Caco-2 (cell line): ENCODE data around the gene STK32C. TPM values are rescaled to one million over a fixed set of nuclear protein-coding genes. Genes with fewer than 3 reads are reported as not detected.

Experiments used
- BruUV-seq: library from RNA; stranded (reverse); fragments of 400-500 nt; replicated peaks from 2 replicates; lab custom pipeline; 2021; lab: Mats Ljungman, UMichigan
- CTCF ChIA-PET: fragments of 300-600 bp; sonication (Branson Sonifier 250); formaldehyde crosslinking; loops from one replicate; lab custom pipeline; 2022; ENCODE audit warnings: antibody characterized with exemption; lab: Charles Lee
- POLR2A ChIA-PET: fragments of 300-600 bp; sonication (Branson Sonifier 250); formaldehyde crosslinking; loops from one replicate; lab custom pipeline; 2022; ENCODE audit warnings: antibody characterized with exemption; lab: Charles Lee
- DNase-seq, 2 experiments: peaks; one replicate each; pipeline versions ENCODE4 v3.0.0 to v3.0.0-alpha.2; 2020 to 2022
- H3K27me3 ChIP-seq: replicated peaks from 2 replicates; pipeline ENCODE4 v1.6.0; 2011; ENCODE audit warnings: low read length; ENCODE audit not compliant: control insufficient read depth, insufficient read depth
- H3K36me3 ChIP-seq: 2 replicates; pipeline ENCODE4 v1.5.1; 2011; ENCODE audit warnings: low read length; ENCODE audit not compliant: control insufficient read depth, insufficient read depth
- H3K4me1 ChIP-seq: fragments of 250-450 bp; sonication (Bioruptor Pico); 2 replicates; pipeline ENCODE4 v1.5.1; 2020; ENCODE audit warnings: mild to moderate bottlenecking
- H3K4me3 ChIP-seq: 2 replicates; pipeline ENCODE4 v1.5.1; 2011; ENCODE audit warnings: low read depth, mild to moderate bottlenecking, control low read depth, low read length
- H3K9me3 ChIP-seq: fragments of 250-450 bp; sonication (Bioruptor Pico); 2 replicates; pipeline ENCODE4 v1.5.1; 2020; ENCODE audit warnings: mild to moderate bottlenecking, moderate library complexity
- H3K27ac Mint-ChIP-seq: one replicate; pipeline ENCODE4 v1.8.0; 2022; ENCODE audit warnings: mixed read lengths; ENCODE audit not compliant: unreplicated experiment
- H3K27me3 Mint-ChIP-seq: one replicate; pipeline ENCODE4 v1.8.0; 2022; ENCODE audit warnings: mixed read lengths; ENCODE audit not compliant: insufficient read depth, unreplicated experiment
- H3K36me3 Mint-ChIP-seq: one replicate; pipeline ENCODE4 v1.8.0; 2022; ENCODE audit warnings: mild to moderate bottlenecking, mixed read lengths; ENCODE audit not compliant: insufficient read depth, unreplicated experiment
- H3K4me1 Mint-ChIP-seq: one replicate; pipeline ENCODE4 v1.8.0; 2022; ENCODE audit warnings: low read depth, mixed read lengths; ENCODE audit not compliant: unreplicated experiment
- H3K4me3 Mint-ChIP-seq: one replicate; pipeline ENCODE4 v1.8.0; 2022; ENCODE audit warnings: mild to moderate bottlenecking, moderate library complexity, mixed read lengths; ENCODE audit not compliant: unreplicated experiment
- H3K9me3 Mint-ChIP-seq: one replicate; pipeline ENCODE4 v1.8.0; 2022; ENCODE audit warnings: mixed read lengths; ENCODE audit not compliant: unreplicated experiment
- CTCF ChIP-seq, 2 experiments: fragments of 200-600 bp in 1 of 2; IDR thresholded peaks; 1 replicate in 1 of 2; 2 replicates in 1 of 2; pipeline versions ENCODE4 v1.5.1 to v1.8.0; 2011 to 2022; ENCODE audit warnings: antibody characterized with exemption in 1 of 2, control low read depth in 1 of 2, inconsistent platforms in 1 of 2, low read depth in 1 of 2, low read length in 1 of 2, mild to moderate bottlenecking in 1 of 2, moderate library complexity in 1 of 2; ENCODE audit not compliant: insufficient read depth in 1 of 2, severe bottlenecking in 1 of 2, unreplicated experiment in 1 of 2
- intact Hi-C: fragments of 100-400 bp; cut with micrococcal nuclease; formaldehyde crosslinking; loops from one replicate; pipeline ENCODE4 v1.10.0; 2022; ENCODE audit not compliant: unreplicated experiment
- total RNA-seq: library from RNA; stranded (reverse); gene quantifications from 2 replicates; pipeline ENCODE4 v1.2.3, GENCODE V29; 2022

STK32C gene
- total RNA-seq, 1 experiment from 2014 or later: 13.3 TPM

DNA sequence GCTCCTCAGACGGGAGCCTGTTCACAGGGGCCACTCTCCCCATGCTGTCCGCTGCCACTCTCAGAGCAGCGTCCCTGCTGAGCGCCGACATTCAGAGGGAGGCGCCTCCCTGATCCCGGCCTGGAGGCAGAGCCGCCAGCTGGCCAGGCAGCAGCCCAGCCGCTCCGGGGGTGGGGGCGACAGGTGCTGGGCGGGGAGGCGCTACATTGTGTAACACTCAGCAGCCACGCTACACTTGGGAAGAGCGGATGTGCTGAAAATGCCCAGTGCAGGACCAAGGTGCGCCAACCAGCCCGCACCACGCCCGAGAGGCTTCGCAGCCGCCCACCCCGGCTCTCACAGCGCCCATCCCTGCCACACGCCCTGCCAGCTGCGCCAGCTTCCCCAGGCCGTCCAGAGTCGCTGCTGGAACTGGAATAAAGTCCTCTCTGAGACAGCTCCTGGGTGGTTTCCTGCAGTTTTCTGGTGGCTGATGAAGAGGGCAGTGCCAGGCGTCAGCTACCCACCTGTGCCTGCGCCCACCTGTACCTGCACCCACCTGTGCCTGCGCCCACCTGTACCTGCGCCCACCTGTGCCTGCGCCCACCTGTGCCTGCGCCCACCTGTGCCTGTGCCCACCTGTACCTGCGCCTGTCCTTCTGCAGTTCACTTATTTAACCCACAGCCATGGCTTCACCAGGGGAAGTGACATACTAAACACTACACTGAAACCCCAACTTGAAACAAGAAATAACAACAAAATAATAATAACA is 25.7 kb downstream of the STK32C start:
- Mint-ChIP-seq H3K4me3 (no peak overlapping the region), H3K36me3 (no peaks in the 10 kb centered on the region), H3K9me3 (no peaks in the 10 kb centered on the region), H3K27me3 (peaks cover 4% of the 10 kb centered on the region), H3K27ac (no peak overlapping the region), H3K4me1 (no peaks in the 10 kb centered on the region)
- no peak for TF ChIP-seq CTCF (IDR thresholded peaks at IDR 0.05; ENCODE audit: insufficient read depth in 1 of 2, low read depth in 1 of 2, low read length in 1 of 2, severe bottlenecking in 1 of 2, unreplicated experiment in 1 of 2)
- Histone ChIP-seq H3K9me3 (no peaks in the 10 kb centered on the region), H3K4me3 (no peak overlapping the region), H3K4me1 (no peaks in the 10 kb centered on the region), H3K36me3 (no peaks in the 10 kb centered on the region), H3K27me3 (no peaks in the 10 kb centered on the region)
- DNase-seq: peak in 1 of 2 experiments; percentile 19
- POLR2A ChIA-PET: no interaction called here
- CTCF ChIA-PET: no interaction called here
- intact Hi-C loops: no loop called here
- BruUV-seq: no TSS peak

DNA sequence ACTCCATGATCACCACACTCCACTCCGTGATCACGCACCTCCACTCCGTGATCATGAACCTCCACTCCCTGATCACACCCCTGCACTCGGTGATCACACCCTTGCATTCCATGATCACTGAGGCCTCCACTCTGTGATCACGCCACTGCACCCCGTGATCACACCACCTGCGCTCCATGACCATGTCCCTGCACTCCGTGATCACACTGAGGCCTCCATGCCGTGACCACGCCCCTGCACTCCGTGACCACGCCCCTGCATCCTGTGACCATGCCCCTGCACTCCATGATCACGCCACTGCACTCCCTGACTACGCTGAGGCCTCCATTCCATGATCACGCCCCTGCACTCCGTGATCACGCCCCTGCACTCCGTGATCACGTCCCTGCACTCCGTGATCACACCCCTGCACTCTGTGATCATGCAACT is 27.1 kb downstream of the STK32C start:
- Mint-ChIP-seq H3K36me3 (no peaks in the 10 kb centered on the region), H3K9me3 (no peaks in the 10 kb centered on the region), H3K4me1 (no peaks in the 10 kb centered on the region), H3K4me3 (no peak overlapping the region), H3K27ac (no peak overlapping the region), H3K27me3 (peaks cover 4% of the 10 kb centered on the region)
- ChIA-PET POLR2A (no interaction called here), CTCF (no interaction called here)
- H3K4me1 ChIP-seq: no peaks in the 10 kb centered on the region
- intact Hi-C loops: no loop called here
- H3K27me3 ChIP-seq: no peaks in the 10 kb centered on the region
- no peak for TF ChIP-seq CTCF (IDR thresholded peaks at IDR 0.05; ENCODE audit: insufficient read depth in 1 of 2, low read depth in 1 of 2, low read length in 1 of 2, severe bottlenecking in 1 of 2, unreplicated experiment in 1 of 2)
- BruUV-seq: no TSS peak
- H3K36me3 ChIP-seq: no peaks in the 10 kb centered on the region
- no peak for DNase-seq
- no peak overlapping the region for H3K4me3 ChIP-seq
- no peaks in the 10 kb centered on the region for H3K9me3 ChIP-seq

DNA sequence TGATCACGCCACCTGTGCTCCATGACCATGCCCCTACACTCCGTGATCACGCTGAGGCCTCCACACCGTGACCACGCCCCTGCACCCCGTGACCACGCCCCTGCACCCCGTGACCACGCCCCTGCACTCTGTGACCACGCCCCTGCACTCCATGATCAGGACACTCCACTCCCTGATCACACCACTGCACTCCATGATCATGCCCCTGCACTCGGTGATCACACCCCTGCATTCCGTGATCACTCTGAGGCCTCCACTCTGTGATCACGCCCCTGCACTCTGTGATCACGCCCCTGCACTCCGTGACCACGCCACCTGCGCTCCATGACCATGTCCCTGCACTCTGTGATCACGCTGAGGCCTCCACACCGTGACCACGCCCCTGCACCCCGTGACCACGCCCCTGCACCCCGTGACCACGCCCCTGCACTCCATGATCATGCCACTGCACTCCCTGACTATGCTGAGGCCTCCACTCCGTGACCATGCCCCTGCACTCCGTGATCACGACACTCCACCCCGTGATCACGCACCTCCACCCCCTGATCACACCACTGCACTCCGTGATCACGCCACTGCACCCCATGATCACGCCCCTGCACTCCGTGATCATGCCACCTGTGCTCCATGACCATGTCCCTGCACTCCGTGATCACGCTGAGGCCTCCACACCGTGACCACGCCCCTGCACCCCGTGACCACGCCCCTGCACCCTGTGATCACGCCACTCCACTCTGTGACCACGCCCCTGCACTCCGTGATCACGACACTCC is 27.7 kb downstream of the STK32C start:
- no peak overlapping the region for H3K27ac Mint-ChIP-seq
- CTCF ChIA-PET: no interaction called here
- intact Hi-C loops: no loop called here

More for the DNA sequence above, 27.7 kb downstream of the STK32C start:
- POLR2A ChIA-PET: no interaction called here
- H3K4me1 Mint-ChIP-seq: no peaks in the 10 kb centered on the region
- no peak for TF ChIP-seq CTCF (IDR thresholded peaks at IDR 0.05; ENCODE audit: insufficient read depth in 1 of 2, low read depth in 1 of 2, low read length in 1 of 2, severe bottlenecking in 1 of 2, unreplicated experiment in 1 of 2)
- no peak overlapping the region for H3K4me3 Mint-ChIP-seq
- no peaks in the 10 kb centered on the region for H3K27me3 ChIP-seq
- no peak for DNase-seq
- H3K36me3 Mint-ChIP-seq: no peaks in the 10 kb centered on the region
- no peaks in the 10 kb centered on the region for H3K36me3 ChIP-seq
- no peaks in the 10 kb centered on the region for H3K4me1 ChIP-seq
- BruUV-seq: no TSS peak
- H3K9me3 Mint-ChIP-seq: no peaks in the 10 kb centered on the region
- no peak overlapping the region for H3K4me3 ChIP-seq
- H3K9me3 ChIP-seq: no peaks in the 10 kb centered on the region
- H3K27me3 Mint-ChIP-seq: no peaks in the 10 kb centered on the region
